Activated CD8-positive, alpha-beta memory T cell treated with anti-CD3 and anti-CD28 coated beads for 1 hour (primary cell): ENCODE results near the gene NPEPL1.

Experiments
- DNase-seq, 2 donors: peaks; one replicate each; pipeline ENCODE4 v3.0.0-alpha.2; 2020; ENCODE audit warnings: low read depth in 1 of 2; ENCODE audit errors: extremely low read depth in 1 of 2

NPEPL1 gene

DNA sequence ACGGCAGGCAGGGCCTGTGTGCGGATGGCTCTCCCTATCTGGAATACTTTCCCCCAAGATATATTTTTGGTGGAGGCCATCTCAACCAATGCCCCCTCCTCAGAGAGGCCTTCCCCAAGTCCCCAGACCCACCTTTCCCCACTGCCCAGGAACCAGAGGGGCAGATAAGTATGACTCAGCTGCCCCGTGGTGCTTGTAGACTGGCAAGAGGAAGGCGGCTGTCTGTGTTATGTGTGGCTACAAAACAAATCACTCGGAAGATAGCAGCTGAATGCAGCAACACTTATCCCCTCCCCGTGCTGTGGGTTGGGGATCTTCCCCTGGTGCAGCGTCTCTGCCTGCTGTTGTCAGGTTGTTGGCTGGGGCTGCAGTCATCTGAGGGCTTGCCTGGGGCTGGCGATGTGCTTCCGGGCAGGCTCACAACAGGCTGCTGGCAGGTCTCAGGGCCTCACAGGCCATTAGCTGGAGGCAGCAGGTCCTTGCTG lies 7.1 kb downstream of the NPEPL1 start:
- no peak for DNase-seq

DNA sequence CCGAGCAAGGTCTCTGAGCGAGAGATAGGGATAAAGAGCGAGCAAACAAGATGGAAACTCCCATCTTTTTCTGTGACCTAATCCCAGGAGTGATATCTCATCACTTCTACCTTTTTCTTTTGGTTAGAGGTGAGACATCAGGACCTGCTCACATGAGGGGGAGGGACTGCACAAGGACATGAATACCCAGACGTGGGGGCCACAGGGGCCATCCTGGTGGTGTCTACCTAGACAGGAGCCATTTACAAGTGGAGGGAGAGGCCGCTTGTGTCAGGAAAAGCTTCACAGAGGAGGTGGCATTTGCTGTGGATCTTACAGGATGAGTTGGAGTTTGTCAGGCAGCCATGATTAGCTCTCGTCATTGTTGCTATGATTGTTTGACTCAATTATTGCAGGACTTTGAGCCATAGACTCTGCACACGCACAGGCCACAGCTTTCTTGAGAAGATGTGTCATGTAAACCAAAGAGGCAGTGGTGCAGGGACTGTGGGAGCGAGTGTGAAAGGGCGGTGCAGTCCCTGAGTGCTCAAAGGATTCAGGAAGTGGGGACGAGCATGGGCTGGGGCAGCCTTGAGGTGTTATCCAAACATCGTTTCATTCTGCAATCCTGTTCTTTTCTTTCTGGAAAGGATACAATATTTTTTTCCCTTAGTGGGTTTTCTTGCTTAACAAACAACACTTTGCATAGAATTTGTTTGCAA lies 7.7 kb downstream of the NPEPL1 start:
- DNase-seq, result no peak

- no peak for DNase-seq
These were observed 8.2 kb downstream of the NPEPL1 start for GRCh38 chr20:58700823-58701222.

DNA sequence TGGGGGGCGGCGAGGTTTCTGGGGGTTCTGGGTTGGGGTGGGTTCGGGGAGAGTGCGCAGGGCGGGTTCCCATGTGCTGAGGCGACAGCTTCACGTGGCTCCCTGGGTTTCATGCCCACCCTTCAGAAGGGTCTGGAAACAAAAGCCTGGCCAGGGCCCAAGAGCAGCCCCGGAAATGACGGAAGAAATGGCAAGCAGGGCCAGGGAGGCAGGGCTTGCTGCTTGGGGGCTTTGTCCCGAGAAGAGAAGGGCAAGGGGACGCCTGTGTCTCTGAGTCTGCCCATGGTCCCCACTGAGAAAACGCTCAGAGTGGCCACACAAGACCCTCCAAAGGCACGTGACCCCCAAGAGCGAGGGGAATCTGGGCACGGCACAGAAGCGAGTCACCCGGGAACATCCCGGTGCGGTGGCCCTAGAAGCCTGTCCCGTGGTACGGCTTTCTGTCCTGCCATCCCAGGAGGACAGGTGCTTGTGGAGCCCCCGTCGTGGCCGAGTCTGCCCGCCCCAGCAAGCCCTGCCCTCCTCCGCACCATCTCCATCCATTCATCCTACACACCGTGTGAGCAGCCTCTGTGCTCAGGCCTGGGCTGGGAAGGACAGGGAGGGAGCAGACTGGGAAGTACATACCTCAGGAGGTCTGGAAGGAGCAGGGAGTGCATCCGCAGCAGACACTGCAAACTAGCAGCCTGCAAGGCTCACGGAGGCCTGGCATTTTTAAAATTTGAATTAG lies 9.0 kb downstream of the NPEPL1 start:
- DNase-seq, result no peak

DNA sequence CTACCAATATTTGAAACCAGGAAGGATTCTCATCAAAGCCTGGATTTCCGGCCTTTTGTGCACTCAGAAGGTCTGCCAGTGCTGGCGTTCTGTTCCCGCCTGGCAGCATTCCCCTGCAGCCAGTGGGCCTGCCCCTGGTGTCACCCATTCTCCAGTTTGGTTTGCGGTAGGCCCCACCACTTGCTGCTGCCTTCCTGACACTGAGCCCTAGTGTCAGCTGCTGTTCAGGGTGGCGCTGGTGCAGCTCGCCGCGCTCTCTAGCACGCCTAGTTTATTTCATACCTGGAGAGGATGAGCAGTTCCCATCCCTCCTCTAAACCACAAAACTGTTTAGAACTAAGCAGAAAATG lies 9.5 kb downstream of the NPEPL1 start:
- no peak for DNase-seq

DNA sequence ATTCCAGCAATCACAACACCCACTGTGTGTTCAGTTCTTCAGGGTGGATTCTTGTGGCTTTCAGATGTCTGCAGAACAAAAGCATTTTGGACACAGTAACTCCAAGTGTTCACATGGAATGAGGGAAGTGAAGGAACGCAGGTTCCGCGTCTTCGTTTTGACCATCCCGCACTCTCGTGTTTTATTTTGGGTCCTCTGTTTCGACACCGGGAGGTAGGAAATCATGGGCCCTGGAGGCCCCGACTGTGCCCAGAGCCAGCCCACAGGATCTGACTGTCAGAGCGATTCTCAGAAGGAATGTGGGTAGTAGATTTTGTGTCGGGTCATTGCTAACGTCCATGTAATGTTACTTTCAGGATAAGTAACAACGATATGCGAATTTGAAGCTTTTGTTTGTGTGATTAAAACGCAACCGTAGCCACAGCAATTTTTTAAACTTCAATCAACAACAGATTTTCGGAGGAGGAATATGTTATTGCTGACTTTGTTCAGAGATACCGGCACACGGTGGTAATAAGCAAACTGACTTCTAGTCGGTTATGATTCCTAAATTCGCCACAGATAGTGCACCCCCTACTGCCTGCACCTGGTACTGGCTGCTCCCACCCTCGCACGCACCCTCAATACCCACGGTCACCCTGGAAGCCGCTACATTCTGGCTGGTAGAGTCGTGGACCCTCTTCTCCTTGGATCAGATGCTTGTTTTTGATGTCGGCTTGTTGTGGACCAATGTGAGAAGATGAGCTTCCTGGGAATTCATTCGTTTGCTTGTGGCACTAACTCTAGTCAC lies 10.5 kb downstream of the NPEPL1 start:
- no peak for DNase-seq

GRCh38 chr20:58703765-58704371 lies 11.3 kb downstream of the NPEPL1 start:
- no peak for DNase-seq

DNA sequence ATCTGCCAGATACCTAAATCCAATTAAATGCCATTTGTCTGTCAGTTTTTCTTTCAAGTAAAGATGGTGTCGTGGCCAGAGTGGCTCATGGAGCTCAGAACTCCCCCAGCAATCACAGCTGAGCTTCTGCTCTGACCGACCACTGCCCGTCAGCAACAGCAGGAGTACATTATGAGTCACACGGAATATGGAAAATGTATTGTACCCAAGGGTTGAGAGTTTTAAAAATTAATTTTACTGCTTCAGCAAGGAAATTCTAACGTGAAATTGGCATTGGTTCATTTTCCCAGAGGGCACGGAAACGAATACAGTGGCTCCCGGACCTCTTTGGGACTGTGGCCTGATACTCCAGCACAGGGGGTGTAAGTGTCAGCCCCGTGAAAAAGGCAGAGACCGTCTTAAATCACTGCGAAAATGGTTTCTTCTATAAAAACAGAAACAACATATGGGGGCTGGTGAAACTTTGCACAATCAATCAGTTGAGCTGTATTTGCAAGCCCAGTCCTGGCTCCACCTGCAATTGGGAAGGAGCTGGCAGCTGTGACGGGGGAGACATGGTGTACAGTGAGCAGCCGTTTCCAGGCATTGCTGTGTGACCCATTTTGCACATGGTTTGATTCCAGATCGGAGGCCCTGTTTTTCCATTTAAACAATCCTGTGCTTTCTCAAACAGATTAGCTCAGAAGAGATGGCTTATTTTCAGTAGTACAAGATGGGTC lies 12.8 kb downstream of the NPEPL1 start:
- no peak for DNase-seq

DNA sequence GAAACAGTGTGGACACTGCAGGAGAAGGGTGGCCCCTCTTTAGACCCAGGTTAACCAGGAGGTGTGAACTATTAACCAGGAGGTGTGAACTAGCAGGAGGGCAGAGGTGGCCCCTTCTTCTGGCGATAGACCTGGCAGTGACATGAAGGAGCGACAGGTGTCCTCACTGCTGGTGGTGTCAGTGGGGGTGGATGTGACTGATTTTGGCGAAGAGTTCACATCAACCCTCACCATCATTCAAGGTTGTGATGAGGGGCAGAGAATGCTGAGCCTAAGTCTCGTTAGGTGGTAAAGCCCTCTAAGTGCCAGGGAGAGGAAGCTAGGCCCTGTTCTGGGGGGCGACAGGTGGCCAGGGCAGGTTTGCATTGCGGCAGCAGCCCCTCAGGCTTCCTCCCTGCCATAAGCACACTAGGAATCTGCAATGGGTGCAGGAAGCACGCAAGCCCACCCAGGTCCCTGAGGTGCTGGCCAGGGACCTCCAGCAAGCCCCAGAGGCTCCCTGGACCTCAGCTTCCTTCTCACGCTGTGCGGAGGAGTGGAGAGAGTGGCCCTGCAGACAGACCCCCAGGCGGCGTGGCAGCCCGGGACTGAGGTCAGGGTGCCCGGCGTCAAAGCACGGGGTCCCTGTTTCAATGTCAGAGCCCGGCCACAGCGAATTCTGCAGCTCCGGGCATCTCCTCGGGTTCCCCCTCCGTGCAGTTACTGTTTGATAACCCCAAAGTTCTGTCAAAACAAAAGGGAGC lies 13.7 kb downstream of the NPEPL1 start:
- DNase-seq, result no peak

GRCh38 chr20:58706975-58707681 lies 14.5 kb downstream of the NPEPL1 start:
- DNase-seq, result no peak

DNA sequence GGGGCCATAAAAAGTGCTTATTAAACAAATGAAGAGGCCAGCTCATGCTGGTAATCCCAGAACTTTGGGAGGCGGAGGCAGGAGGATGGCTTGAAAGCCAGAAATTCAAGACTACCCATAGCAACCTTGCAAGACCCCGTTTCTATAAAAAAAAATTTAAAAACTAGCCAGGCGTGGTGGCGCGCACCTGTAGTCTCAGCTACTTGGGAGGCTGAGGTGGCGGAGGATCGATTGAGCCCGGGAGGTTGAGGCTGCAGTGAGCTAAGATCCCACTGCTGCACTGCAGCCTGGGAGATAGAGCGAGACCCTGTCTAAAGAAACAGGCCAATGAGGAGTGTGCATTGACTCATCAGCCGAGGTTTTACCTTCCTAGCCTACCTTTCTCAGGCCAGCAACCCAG lies 15.2 kb downstream of the NPEPL1 start:
- no peak for DNase-seq

DNA sequence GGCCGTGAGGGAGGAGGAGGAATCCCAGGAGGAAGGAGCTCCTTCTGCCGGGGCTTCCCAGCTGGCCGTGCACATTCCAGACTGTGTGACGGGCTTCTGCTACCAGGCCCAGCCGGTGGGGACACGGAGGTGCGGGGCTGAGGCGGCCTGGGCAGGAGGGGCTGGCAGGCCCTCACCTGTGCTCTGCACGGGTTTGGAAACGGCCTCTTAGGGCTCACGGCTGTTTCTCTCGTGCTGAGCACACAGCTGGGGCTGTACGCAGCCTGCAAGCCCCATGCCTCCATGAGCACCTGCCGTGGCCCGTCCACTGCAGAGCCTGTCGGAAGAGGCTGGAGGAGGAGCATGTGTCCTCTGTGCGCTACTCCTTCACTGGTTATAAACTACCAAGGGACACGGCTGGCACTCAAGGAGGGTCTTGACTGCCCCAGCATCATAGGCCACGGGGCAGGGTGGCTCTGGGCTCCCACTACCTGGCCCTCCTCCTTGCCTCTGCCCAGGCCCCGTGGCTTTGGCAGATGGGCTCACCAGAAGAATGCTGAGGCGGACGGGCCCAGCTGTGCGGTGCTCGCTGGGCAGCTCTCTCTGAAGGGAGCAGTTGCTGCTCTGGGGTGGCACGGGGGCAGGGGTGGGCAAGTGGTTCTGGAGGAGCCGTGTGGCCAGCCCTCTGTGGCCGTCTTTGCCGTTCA lies 15.8 kb downstream of the NPEPL1 start:
- DNase-seq, result no peak

DNA sequence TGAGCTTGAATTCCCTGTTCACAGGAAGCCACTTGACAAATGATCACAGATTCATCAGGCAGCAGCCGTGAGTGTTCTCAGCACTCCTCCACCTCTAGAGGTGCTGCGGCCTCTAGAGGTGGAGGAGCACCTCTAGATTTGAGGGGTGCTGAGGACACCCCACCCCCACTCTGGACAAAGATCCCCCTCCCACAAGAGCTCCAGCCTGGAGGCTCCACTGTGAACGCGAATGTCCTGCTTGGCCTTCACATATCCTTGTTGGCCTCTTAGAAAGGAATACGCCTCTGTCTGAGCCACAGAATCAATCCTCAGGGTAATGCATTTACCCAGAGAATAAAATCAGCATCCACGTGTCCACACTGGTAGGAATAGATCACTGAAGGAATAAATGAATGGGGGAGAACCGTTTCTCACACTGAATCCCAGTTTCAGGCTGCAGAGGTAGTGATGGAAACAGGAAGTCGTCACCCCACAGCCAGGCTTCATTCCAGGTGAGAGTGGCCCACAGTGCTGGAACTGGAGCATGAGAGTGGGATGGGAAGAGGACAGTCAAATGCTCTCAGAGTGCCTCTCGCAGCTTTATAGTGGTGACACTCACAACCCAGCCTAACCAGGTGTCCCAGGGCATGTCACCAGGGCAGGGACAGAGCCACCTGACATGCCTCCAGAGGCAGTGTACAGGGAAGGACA lies 16.6 kb downstream of the NPEPL1 start:
- DNase-seq, result no peak

DNA sequence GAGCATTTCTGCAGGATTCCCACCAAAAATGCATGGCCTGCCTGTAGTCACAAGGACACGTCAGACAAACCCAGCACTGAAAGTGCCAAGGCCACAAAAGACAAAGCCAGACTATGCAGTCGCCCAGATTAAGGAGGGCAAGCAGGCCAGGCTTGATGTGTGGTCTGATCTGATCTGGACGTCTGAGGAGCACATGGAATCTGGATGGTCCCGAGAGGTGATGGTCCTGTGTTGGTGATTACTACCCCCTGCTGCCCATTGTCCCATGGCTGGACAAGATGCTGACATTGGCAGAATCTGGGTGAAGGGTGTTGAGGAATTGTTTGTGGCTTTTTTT lies 17.1 kb downstream of the NPEPL1 start:
- DNase-seq, result no peak

- DNase-seq, result no peak
These were observed 18.1 kb downstream of the NPEPL1 start for GRCh38 chr20:58710481-58711265.

GRCh38 chr20:58711266-58712051 lies 18.9 kb downstream of the NPEPL1 start:
- no peak for DNase-seq
